HepG2 (cell line): ENCODE measurements around the gene LIN28A. TPM values are rescaled to one million over a fixed set of nuclear protein-coding genes. Genes with fewer than 3 reads are reported as not detected.

Experiments used
- ARID3A ChIP-seq: IDR thresholded peaks from 2 replicates; pipeline ENCODE4 v1.6.1; 2012; ENCODE audit warnings: low read depth, low read length, improper control_type of control experiment
- BATF2 ChIP-seq: sonication (generic); formaldehyde crosslinking; IDR thresholded peaks from 2 replicates; pipeline ENCODE4 v1.8.0; 2022; ENCODE audit warnings: mild to moderate bottlenecking, missing genetic modification reagents, moderate library complexity
- CBX5 ChIP-seq: sonication (generic); formaldehyde crosslinking; IDR thresholded peaks from 2 replicates; pipeline ENCODE4 v1.4.0; 2020; ENCODE audit warnings: missing genetic modification reagents, borderline replicate concordance
- CTCF ChIP-seq: sonication (generic); formaldehyde crosslinking; IDR thresholded peaks from 2 replicates; pipeline ENCODE4 v1.5.0; 2020; ENCODE audit warnings: mild to moderate bottlenecking, missing genetic modification reagents, moderate library complexity
- ELF3 ChIP-seq: IDR thresholded peaks from 2 replicates; pipeline ENCODE4 v1.6.1; 2016; ENCODE audit warnings: missing genetic modification reagents, missing compliant biosample characterization
- GATAD2A ChIP-seq: IDR thresholded peaks from 2 replicates; pipeline ENCODE4 v1.6.1; 2016
- IRF2 ChIP-seq: IDR thresholded peaks from 2 replicates; pipeline ENCODE4 v1.6.1; 2018; ENCODE audit warnings: missing genetic modification reagents, missing compliant biosample characterization
- KLF13 ChIP-seq: sonication (generic); formaldehyde crosslinking; IDR thresholded peaks from 2 replicates; pipeline ENCODE4 v1.4.0; 2020; ENCODE audit warnings: mild to moderate bottlenecking, missing genetic modification reagents
- MAX ChIP-seq: IDR thresholded peaks from 2 replicates; pipeline ENCODE4 v1.6.1; 2012; ENCODE audit warnings: inconsistent platforms
- MED1 ChIP-seq: sonication (generic); formaldehyde crosslinking; IDR thresholded peaks from 2 replicates; pipeline ENCODE4 v1.4.0; 2020; ENCODE audit warnings: missing genetic modification reagents
- MTA1 ChIP-seq: sonication (generic); formaldehyde crosslinking; IDR thresholded peaks from 2 replicates; pipeline ENCODE4 v1.4.0; 2020; ENCODE audit warnings: missing genetic modification reagents, mild to moderate bottlenecking, borderline replicate concordance
- MYNN ChIP-seq: sonication (generic); formaldehyde crosslinking; IDR thresholded peaks from 2 replicates; pipeline ENCODE4 v1.4.0; 2020; ENCODE audit warnings: mild to moderate bottlenecking, low read depth, missing genetic modification reagents
- NR2F6 ChIP-seq, 2 experiments: IDR thresholded peaks; 2 replicates each; pipeline ENCODE4 v1.6.1; 2016; ENCODE audit warnings: antibody characterized with exemption in 1 of 2, mild to moderate bottlenecking in 1 of 2
- PITX1 ChIP-seq: sonication (generic); formaldehyde crosslinking; IDR thresholded peaks from 2 replicates; pipeline ENCODE4 v1.5.1; 2020; ENCODE audit warnings: mild to moderate bottlenecking, missing genetic modification reagents
- POLR2G ChIP-seq: fragments of 200-400 bp; formaldehyde crosslinking; IDR thresholded peaks from 2 replicates; pipeline ENCODE4 v1.6.1; 2018; ENCODE audit warnings: mild to moderate bottlenecking, low read depth, low read length, moderate library complexity
- PPARG ChIP-seq: conservative IDR thresholded peaks from 2 replicates; pipeline ENCODE4 v1.6.1; 2016; ENCODE audit warnings: missing biosample characterization, missing genetic modification reagents
- RAD21 ChIP-seq: fragments of 450-650 bp; formaldehyde crosslinking; IDR thresholded peaks from 2 replicates; pipeline ENCODE4 v1.5.0; 2020; ENCODE audit warnings: mild to moderate bottlenecking
- SOX6 ChIP-seq, 2 experiments: fragments of 450-650 bp in 1 of 2; sonication (generic) in 1 of 2; formaldehyde crosslinking in 1 of 2; IDR thresholded peaks; 2 replicates each; pipeline versions ENCODE4 v1.4.0 to v1.6.1; 2017 to 2020; ENCODE audit warnings: antibody characterized with exemption in 1 of 2, mild to moderate bottlenecking in 1 of 2, missing genetic modification reagents in 1 of 2
- STAG1 ChIP-seq: sonication (generic); formaldehyde crosslinking; IDR thresholded peaks from 2 replicates; pipeline ENCODE4 v1.4.0; 2020; ENCODE audit warnings: missing genetic modification reagents
- TGIF2 ChIP-seq: IDR thresholded peaks from 2 replicates; pipeline ENCODE4 v1.6.1; 2016; ENCODE audit warnings: control low read depth, missing compliant biosample characterization
- TSC22D2 ChIP-seq: sonication (generic); formaldehyde crosslinking; IDR thresholded peaks from 2 replicates; pipeline ENCODE4 v1.5.1; 2020; ENCODE audit warnings: missing genetic modification reagents, mild to moderate bottlenecking, borderline replicate concordance
- ZBTB38 ChIP-seq: sonication (generic); formaldehyde crosslinking; IDR thresholded peaks from 2 replicates; pipeline ENCODE4 v1.5.1; 2020; ENCODE audit warnings: mild to moderate bottlenecking, missing genetic modification reagents
- ZFP36 ChIP-seq: fragments of 150-350 bp; IDR thresholded peaks from 2 replicates; pipeline ENCODE4 v1.6.1; 2018; ENCODE audit warnings: borderline replicate concordance, low read length, low read depth; ENCODE audit not compliant: partially characterized antibody
- ZNF331 ChIP-seq: sonication (generic); formaldehyde crosslinking; IDR thresholded peaks from 2 replicates; pipeline ENCODE4 v1.4.0; 2020; ENCODE audit warnings: missing genetic modification reagents
- ZNF446 ChIP-seq: sonication (generic); formaldehyde crosslinking; IDR thresholded peaks from 2 replicates; pipeline ENCODE4 v1.5.0; 2020; ENCODE audit warnings: mild to moderate bottlenecking, missing genetic modification reagents
- ZNF788 ChIP-seq: sonication (generic); formaldehyde crosslinking; IDR thresholded peaks from 2 replicates; pipeline ENCODE4 v1.5.0; 2020; ENCODE audit warnings: mild to moderate bottlenecking, missing genetic modification reagents, borderline replicate concordance
- polyA plus RNA-seq, 8 experiments: library from polyadenylated mRNA; depleted of rRNA in 3 of 8; stranded (reverse) in 7 of 8; unstranded in 1 of 8; fragments of >200 nt; fragmentation: Illumina TruSeq in 4 of 8; extraction: Trizol in 4 of 8; gene quantifications; 2 replicates each; pipeline versions ENCODE4 v1.2.1 to v1.2.3, GENCODE V29; 2011 to 2016; ENCODE audit warnings: low read depth in 4 of 8, missing spikeins in 1 of 8, mixed read lengths in 1 of 8; ENCODE audit not compliant: insufficient read depth in 1 of 8
- total RNA-seq, 5 experiments: library from RNA; depleted of rRNA; stranded (reverse); fragments of >200 nt; fragmentation: Illumina TruSeq; extraction: Trizol; gene quantifications; 2 replicates each; pipeline ENCODE4 v1.2.3, GENCODE V29; 2016; ENCODE audit warnings: low read depth in 1 of 5

The LIN28A gene
- total and polyA plus RNA-seq, 2 of the 13 experiments (the other 11 are each of a cell fraction or from before 2014, with no cell fraction given), result not detected

GRCh38 chr1:26363549-26364448 lies 46.8 kb upstream of the LIN28A start (continued):
- TF ChIP-seq MYNN, result 0 out of 2 replicates have a peak, but pooled peaks have one; percentile 42
- TF ChIP-seq MED1 (CRISPR knock-in tag), result peak; percentile 28; the same call in 1 of the 2 replicates
- 0 out of 2 replicates have a peak, but pooled peaks have one; percentile 42 for TF ChIP-seq PPARG (CRISPR knock-in tag)
- TF ChIP-seq SOX6 (IDR thresholded peaks at IDR 0.05), result no peak
- TF ChIP-seq SOX6 (CRISPR knock-in tag; IDR thresholded peaks at IDR 0.05), result peak; percentile 50; the same call in 1 of the 2 replicates
- no peak for TF ChIP-seq NR2F6 (IDR thresholded peaks at IDR 0.05)
- peak; percentile 39; the same call in 1 of the 2 replicates for TF ChIP-seq NR2F6 (CRISPR knock-in tag; IDR thresholded peaks at IDR 0.05)
- 0 out of 2 replicates have a peak, but pooled peaks have one; percentile 30 for TF ChIP-seq GATAD2A (CRISPR knock-in tag)
- TF ChIP-seq ELF3 (CRISPR knock-in tag), result peak; percentile 56; the same call in 1 of the 2 replicates
- peak; percentile 30; the same call in 1 of the 2 replicates for TF ChIP-seq ZNF788 (CRISPR knock-in tag)
- no peak for TF ChIP-seq ZNF446
- peak; percentile 37; the same call in 1 of the 2 replicates for TF ChIP-seq PITX1 (CRISPR knock-in tag)
- TF ChIP-seq MTA1 (CRISPR knock-in tag), result no peak
- TF ChIP-seq MAX, result peak; percentile 26; the same call in 1 of the 2 replicates
- peak; percentile 39; the same call in 1 of the 2 replicates for TF ChIP-seq CBX5 (CRISPR knock-in tag)
- TF ChIP-seq POLR2G, result no peak
- TF ChIP-seq CTCF (CRISPR knock-in tag), result peak; percentile 95
- no peak for TF ChIP-seq BATF2 (CRISPR knock-in tag)
- no peak for TF ChIP-seq ARID3A
- no peak for TF ChIP-seq KLF13 (CRISPR knock-in tag)
- TF ChIP-seq ZFP36, result peak; percentile 29
- TF ChIP-seq ZBTB38 (CRISPR knock-in tag), result peak; percentile 60; the same call in 1 of the 2 replicates
- TF ChIP-seq TSC22D2 (CRISPR knock-in tag), result 0 out of 2 replicates have a peak, but pooled peaks have one; percentile 46
- peak; percentile 88 for TF ChIP-seq STAG1 (CRISPR knock-in tag)
- 0 out of 2 replicates have a peak, but pooled peaks have one; percentile 36 for TF ChIP-seq TGIF2
- peak; percentile 52; the same call in 1 of the 2 replicates for TF ChIP-seq ZNF331 (CRISPR knock-in tag)
- peak; percentile 96 for TF ChIP-seq RAD21 (CRISPR knock-in tag)
- peak; percentile 53; the same call in 1 of the 2 replicates for TF ChIP-seq IRF2 (CRISPR knock-in tag)
